Activated T-cell treated with anti-CD3 and anti-CD28 coated beads, Interleukin-2, amount 50 U/mL, for 72 hours (primary cell): ENCODE measurements around the gene CLIP3. TPM values are rescaled to one million over a fixed set of nuclear protein-coding genes. Genes with fewer than 3 reads are reported as not detected.
A peak's percentile ranks its signal among the peaks of the same experiment; 100 is the strongest.
"Not testable (repeated sequence)": the region's sequence is repeated elsewhere in the genome, so short reads cannot be mapped to it uniquely, and the experiment has no call there.

Source experiments
- ATAC-seq, 2 donors: fragments of 150-1000 bp; cut with Tn5 transposase; replicated peaks in 1 of 2; 2 replicates each; pipeline ENCODE4 v1.10.0; 2021; ENCODE audit warnings: moderate library complexity in 2 of 2, mild to moderate bottlenecking in 1 of 2
- DNase-seq, 2 donors: peaks; one replicate each; pipeline ENCODE4 v3.0.0; 2021 to 2022; ENCODE audit warnings: mixed read lengths in 1 of 2
- H3K27ac Mint-ChIP-seq: one replicate; pipeline ENCODE4 v1.8.0; 2022; ENCODE audit warnings: mild to moderate bottlenecking, moderate library complexity, mixed read lengths
- H3K27me3 Mint-ChIP-seq: one replicate; pipeline ENCODE4 v1.8.0; 2022; ENCODE audit warnings: low read depth, mixed read lengths
- H3K36me3 Mint-ChIP-seq, 2 donors: one replicate each; pipeline ENCODE4 v1.8.0; 2022; ENCODE audit warnings: mixed read lengths in 2 of 2, mild to moderate bottlenecking in 1 of 2; ENCODE audit not compliant: insufficient read depth in 2 of 2
- H3K4me1 Mint-ChIP-seq: one replicate; pipeline ENCODE4 v1.8.0; 2022; ENCODE audit warnings: low read depth, mixed read lengths
- H3K4me3 Mint-ChIP-seq, 2 donors: one replicate each; pipeline ENCODE4 v1.8.0; 2022; ENCODE audit warnings: mild to moderate bottlenecking in 2 of 2, mixed read lengths in 2 of 2, moderate library complexity in 2 of 2
- H3K9me3 Mint-ChIP-seq, 2 donors: one replicate each; pipeline ENCODE4 v1.8.0; 2022; ENCODE audit warnings: mixed read lengths in 2 of 2
- total RNA-seq, 2 donors: library from RNA; stranded (reverse); gene quantifications; one replicate each; pipeline ENCODE4 v1.2.3, GENCODE V29; 2022

Gene CLIP3
- total RNA-seq, 2 donors from 2014 or later, result 1.0 to 2.7 TPM

DNA sequence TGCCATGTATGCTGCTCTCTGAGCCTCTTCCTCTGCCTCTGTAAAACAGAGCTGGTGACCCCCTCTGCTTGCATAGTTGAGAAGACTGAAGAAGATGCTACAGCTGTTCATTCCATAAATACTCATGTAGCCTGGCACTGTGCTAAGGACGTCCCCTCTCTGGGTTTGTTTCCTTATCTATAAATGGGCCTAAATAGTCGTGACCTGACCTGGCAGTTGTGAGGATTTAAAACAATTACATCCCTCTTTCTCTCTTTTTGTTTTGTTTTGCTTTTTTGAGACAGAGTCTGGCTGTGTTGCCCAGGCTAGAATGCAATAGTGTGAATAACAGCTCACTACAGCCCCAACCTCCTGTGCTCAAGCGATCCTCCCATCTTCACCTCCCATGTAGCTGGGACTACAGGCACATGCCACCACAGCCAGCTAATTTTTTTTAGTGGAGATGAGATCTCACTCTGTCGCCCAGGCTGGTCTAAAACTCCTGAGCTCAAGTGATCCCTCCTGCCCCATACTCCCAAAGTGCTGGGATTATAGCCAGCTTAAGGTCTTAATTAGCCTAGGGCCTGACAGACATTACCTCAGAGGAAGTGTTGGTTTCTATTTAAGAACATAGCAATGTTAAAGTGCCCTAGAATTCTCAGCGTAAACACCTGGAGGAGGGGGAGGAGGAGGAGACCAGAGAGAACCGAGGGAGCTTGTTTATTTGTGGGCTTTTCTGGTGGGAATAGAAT is 26.7 kb upstream of the CLIP3 start:
- Mint-ChIP-seq H3K4me3 (no peak overlapping the region), H3K36me3 (peaks cover 1 to 16% of the 10 kb centered on the region in 2 donors), H3K4me1 (peaks cover 21% of the 10 kb centered on the region), H3K9me3 (no peaks in the 10 kb centered on the region), H3K27ac (no peak overlapping the region), H3K27me3 (no peaks in the 10 kb centered on the region)
- DNase-seq, result no peak
- no peak for ATAC-seq

DNA sequence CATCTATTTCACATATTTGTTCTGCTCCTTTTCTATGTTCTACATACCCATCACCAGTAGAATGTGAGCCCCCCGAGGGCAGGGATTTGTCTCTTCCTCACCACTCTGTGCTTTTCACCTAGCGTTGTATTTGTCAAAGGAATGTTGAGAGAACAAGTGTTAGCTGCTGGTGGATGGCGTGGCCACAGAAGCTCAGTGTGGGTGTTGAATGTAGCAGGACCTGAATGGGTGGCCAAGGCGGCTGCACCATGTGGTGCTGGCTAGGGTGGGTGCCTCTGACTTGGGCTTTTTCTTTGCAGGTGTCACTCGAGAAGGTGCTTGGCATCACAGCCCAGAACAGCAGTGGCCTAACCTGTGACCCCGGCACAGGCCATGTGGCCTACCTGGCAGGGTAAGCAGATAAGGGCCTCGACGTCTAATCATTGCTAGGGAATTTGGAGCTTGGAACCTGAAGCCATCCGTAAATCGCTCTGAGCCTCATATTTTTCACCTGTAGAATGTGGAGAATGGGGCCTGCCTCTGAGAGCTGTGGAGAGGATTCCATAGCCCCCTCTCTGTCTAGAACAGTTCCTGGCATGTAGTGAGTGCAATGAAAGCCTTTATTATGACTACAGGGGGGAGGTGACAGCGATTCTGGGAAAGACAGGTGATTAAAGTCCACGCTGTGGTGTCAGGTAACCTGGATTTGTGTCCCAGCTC is 26.0 kb upstream of the CLIP3 start:
- ATAC-seq (no peak), DNase-seq (no peak)
- no peak overlapping the region for H3K27ac Mint-ChIP-seq
- H3K27me3 Mint-ChIP-seq, result no peaks in the 10 kb centered on the region
- H3K36me3 Mint-ChIP-seq, result peaks cover 1 to 16% of the 10 kb centered on the region in 2 donors
- no peaks in the 10 kb centered on the region for H3K9me3 Mint-ChIP-seq
- H3K4me3 Mint-ChIP-seq, result no peak overlapping the region
- peaks cover 23% of the 10 kb centered on the region for H3K4me1 Mint-ChIP-seq

GRCh38 chr19:36054733-36055686 is 22.3 kb upstream of the CLIP3 start, which contains the start of gene WDR62:
Gene WDR62 (plus strand): TSS chr19:36054897. CDS start chr19:36054972, 75 bp downstream.
- peak within 1 kb of the TSS; percentile 96 for H3K27ac Mint-ChIP-seq
- DNase-seq, result peak; percentile 97
- H3K9me3 Mint-ChIP-seq, result no peaks in the 10 kb centered on the region
- peak within 1 kb of the TSS; percentile 92 to 94 for H3K4me3 Mint-ChIP-seq
- H3K4me1 Mint-ChIP-seq, result peaks cover 35% of the 10 kb centered on the region
- peak; percentile 77 to 79 for ATAC-seq
- peaks cover 1 to 14% of the 10 kb centered on the region in 2 donors for H3K36me3 Mint-ChIP-seq
- no peaks in the 10 kb centered on the region for H3K27me3 Mint-ChIP-seq

GRCh38 chr19:36054119-36054732 is 21.6 kb upstream of the CLIP3 start, which contains the start of gene THAP8:
Gene THAP8 (minus strand): TSS chr19:36054285. CDS start chr19:36054217, 68 bp downstream.
- peaks cover 35% of the 10 kb centered on the region for H3K4me1 Mint-ChIP-seq
- peak within 1 kb of the TSS; percentile 96 for H3K27ac Mint-ChIP-seq
- no peaks in the 10 kb centered on the region for H3K9me3 Mint-ChIP-seq
- H3K36me3 Mint-ChIP-seq, result peaks cover 1 to 7% of the 10 kb centered on the region in 2 donors
- H3K27me3 Mint-ChIP-seq, result no peaks in the 10 kb centered on the region
- ATAC-seq (peak; percentile 90 to 91), DNase-seq (peak; percentile 99 to 100)
- peak within 1 kb of the TSS; percentile 92 to 94 for H3K4me3 Mint-ChIP-seq

- Mint-ChIP-seq H3K4me1 (peaks cover 31% of the 10 kb centered on the region), H3K9me3 (no peaks in the 10 kb centered on the region), H3K27ac (no peak overlapping the region), H3K27me3 (no peaks in the 10 kb centered on the region), H3K4me3 (no peak overlapping the region), H3K36me3 (peaks cover 0 to 4% of the 10 kb centered on the region in 2 donors)
- DNase-seq (no peak), ATAC-seq (no peak)
Measured at GRCh38 chr19:36051637-36052036, 19.0 kb upstream of the CLIP3 start.

DNA sequence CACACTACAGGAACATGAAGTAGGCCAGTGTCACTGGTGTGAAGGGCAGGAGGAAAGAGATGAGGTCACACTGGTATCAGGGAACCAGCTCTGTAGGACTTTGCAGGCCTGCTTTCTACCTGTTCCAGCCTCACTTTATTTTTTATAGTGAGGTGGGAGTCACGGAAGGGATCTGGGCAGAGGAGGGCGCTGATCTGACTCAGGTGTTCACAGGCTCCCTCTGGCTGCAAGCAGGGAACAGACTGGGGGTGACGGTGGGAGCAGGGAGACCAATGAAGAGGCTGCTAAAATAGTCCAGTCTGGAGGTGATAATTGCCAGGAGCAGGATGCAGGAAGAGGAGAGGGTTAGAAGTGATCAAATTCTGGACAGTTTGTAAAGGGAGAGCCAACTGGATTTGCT is 18.6 kb upstream of the CLIP3 start:
- Mint-ChIP-seq H3K9me3 (no peaks in the 10 kb centered on the region), H3K4me3 (no peak overlapping the region), H3K36me3 (peaks cover 0 to 4% of the 10 kb centered on the region in 2 donors), H3K27me3 (no peaks in the 10 kb centered on the region), H3K4me1 (peaks cover 27% of the 10 kb centered on the region), H3K27ac (no peak overlapping the region)
- no peak for ATAC-seq
- DNase-seq, result no peak

DNA sequence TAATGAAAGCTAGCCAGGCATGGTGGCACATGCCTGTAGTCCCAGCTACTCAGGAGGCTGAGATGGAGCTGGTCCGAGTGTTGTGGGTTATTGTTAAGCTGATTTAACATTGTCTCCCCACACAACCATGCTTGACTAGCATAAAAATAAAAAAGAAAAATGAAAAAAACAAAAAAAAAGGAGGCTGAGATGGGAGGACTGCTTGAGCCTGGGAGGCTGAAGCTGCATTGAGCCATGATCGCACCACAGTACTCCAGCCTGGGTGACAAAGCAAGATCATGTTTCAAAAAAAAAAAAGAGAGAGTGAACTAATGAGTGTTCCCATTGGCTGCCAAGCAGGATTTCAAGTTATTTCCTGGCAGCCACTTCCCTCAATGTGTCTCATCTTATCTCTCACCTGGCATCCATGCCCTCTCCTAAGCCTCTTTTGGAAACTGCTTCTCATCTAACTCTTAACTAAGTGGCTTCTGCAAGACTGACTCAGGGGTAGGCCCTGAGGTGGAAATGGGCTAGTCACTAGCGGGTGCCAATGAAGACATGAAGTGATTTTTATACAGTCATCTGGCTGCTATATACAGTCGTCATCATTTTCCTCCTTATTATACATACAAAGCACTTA is 16.5 kb upstream of the CLIP3 start:
- no peak for DNase-seq
- H3K36me3 Mint-ChIP-seq, result no peaks in the 10 kb centered on the region
- H3K4me3 Mint-ChIP-seq, result no peak overlapping the region
- peaks cover 15% of the 10 kb centered on the region for H3K4me1 Mint-ChIP-seq
- ATAC-seq, result no peak
- no peak overlapping the region for H3K27ac Mint-ChIP-seq
- H3K27me3 Mint-ChIP-seq, result no peaks in the 10 kb centered on the region
- no peaks in the 10 kb centered on the region for H3K9me3 Mint-ChIP-seq

DNA sequence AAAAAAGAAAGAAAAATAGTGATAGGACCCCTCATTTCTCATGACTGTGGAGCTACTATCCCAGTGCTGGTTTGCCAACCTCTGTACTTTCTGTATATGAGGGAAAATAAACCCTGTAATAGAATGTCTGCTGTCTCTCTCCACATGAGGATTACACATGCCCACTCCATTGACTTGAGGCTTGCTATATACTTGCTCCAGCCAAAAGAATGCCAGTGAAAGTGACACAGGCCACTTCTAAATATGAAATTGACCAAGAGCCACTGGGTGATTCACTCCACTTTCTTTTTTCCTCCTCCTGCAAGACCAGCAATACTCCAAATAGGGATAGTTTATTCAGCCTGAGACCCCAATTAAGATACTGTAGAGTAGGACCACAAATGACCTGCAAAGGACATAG is 15.2 kb upstream of the CLIP3 start:
- DNase-seq, result no peak
- H3K4me3 Mint-ChIP-seq, result no peak overlapping the region
- H3K4me1 Mint-ChIP-seq, result peaks cover 8% of the 10 kb centered on the region
- ATAC-seq, result no peak
- H3K27ac Mint-ChIP-seq, result no peak overlapping the region
- H3K27me3 Mint-ChIP-seq, result no peaks in the 10 kb centered on the region
- no peaks in the 10 kb centered on the region for H3K36me3 Mint-ChIP-seq
- no peaks in the 10 kb centered on the region for H3K9me3 Mint-ChIP-seq

- Mint-ChIP-seq H3K27ac (no peak overlapping the region), H3K4me1 (peaks cover 8% of the 10 kb centered on the region), H3K36me3 (no peaks in the 10 kb centered on the region), H3K27me3 (no peaks in the 10 kb centered on the region), H3K4me3 (no peak overlapping the region), H3K9me3 (no peaks in the 10 kb centered on the region)
- ATAC-seq (no peak), DNase-seq (no peak)
Measured at GRCh38 chr19:36046443-36047050, 13.9 kb upstream of the CLIP3 start.

DNA sequence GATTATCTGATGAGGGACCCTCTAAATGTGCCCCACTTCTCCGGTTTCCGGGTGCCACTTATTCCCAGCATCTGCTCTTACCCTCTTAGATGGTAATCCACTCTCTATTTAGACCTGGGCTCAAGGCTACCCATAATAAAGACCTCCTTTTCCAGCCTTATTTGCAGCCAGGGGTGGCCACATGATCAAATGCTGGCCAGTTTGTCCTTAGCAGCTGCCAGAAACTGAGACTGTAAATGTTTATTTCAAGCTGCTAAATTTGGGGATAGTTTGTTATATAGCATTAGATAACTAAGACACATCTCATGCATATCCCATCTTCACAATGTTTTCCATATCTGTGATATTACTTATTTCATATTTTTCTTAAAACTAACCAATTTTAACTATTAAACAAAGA is 11.3 kb upstream of the CLIP3 start:
- DNase-seq (no peak), ATAC-seq (no peak)
- Mint-ChIP-seq H3K27me3 (no peaks in the 10 kb centered on the region), H3K27ac (no peak overlapping the region), H3K9me3 (no peaks in the 10 kb centered on the region), H3K4me3 (no peak overlapping the region), H3K4me1 (no peaks in the 10 kb centered on the region), H3K36me3 (no peaks in the 10 kb centered on the region)

- no peak for ATAC-seq
- DNase-seq, result no peak
- no peaks in the 10 kb centered on the region for H3K27me3 Mint-ChIP-seq
- no peak overlapping the region for H3K4me3 Mint-ChIP-seq
- H3K9me3 Mint-ChIP-seq, result no peaks in the 10 kb centered on the region
- H3K36me3 Mint-ChIP-seq, result no peaks in the 10 kb centered on the region
- H3K4me1 Mint-ChIP-seq, result peaks cover 6% of the 10 kb centered on the region
- no peak overlapping the region for H3K27ac Mint-ChIP-seq
Measured at GRCh38 chr19:36041831-36042230, 9.2 kb upstream of the CLIP3 start.

DNA sequence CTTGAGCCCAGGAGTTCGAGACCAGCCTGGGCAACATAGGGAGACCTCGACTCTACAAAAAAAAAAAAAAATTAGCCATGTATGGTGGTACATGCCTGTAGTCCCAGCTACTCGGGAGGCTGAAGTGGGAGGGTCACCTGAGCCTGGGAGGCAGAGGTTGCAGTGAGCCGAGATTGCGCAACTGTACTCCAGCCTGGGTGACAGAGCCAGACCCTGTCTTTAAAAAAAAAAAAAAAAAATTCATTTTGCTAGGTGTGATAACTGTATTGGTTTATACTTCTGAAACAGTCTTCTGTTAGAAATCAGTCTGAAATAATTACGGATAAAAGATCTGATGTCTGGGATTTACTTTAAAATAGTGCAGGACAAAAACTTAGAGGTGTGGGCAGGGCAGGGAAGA is 8.4 kb upstream of the CLIP3 start:
- not testable (repeated sequence) for DNase-seq, H3K9me3 Mint-ChIP-seq, H3K27ac Mint-ChIP-seq, H3K4me3 Mint-ChIP-seq, ATAC-seq, H3K36me3 Mint-ChIP-seq, H3K27me3 Mint-ChIP-seq, H3K4me1 Mint-ChIP-seq
